NT2/D1 (cell line): ENCODE results near the gene CDC20.

Source experiments
- SUZ12 ChIP-seq: IDR thresholded peaks from 2 replicates; pipeline ENCODE4 v1.6.1; 2011; ENCODE audit not compliant: insufficient read length, insufficient read depth; ENCODE audit errors: extremely low read depth
- YY1 ChIP-seq: IDR thresholded peaks from 2 replicates; pipeline ENCODE4 v1.6.1; 2011; ENCODE audit not compliant: insufficient read length, insufficient read depth
- ZNF274 ChIP-seq: IDR thresholded peaks from 2 replicates; pipeline ENCODE4 v1.6.1; 2011; ENCODE audit warnings: mild to moderate bottlenecking, low read depth, low read length

DNA sequence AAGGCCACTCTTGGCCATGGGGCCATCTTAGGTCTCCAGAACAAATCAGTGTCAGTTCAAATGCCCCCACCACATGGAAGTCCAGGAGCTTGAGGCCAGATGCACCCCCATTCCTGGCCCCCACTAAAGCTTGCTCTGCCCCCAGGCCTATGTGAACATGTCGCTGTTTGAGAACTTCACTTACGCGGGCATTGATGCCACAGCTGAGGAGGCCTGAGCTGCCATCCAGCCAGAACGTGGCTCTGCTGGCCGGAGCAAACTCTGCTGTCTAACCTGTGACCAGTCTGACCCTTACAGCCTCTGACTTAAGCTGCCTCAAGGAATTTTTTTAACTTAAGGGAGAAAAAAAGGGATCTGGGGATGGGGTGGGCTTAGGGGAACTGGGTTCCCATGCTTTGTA, 36.3 kb upstream of the CDC20 start:
- TF ChIP-seq SUZ12 (no peak), ZNF274 (no peak), YY1 (no peak)
